Measurements from ENCODE around the gene COL5A2.
A peak's percentile ranks its signal among the peaks of the same experiment; 100 is the strongest.

COL5A2 gene

DNA sequence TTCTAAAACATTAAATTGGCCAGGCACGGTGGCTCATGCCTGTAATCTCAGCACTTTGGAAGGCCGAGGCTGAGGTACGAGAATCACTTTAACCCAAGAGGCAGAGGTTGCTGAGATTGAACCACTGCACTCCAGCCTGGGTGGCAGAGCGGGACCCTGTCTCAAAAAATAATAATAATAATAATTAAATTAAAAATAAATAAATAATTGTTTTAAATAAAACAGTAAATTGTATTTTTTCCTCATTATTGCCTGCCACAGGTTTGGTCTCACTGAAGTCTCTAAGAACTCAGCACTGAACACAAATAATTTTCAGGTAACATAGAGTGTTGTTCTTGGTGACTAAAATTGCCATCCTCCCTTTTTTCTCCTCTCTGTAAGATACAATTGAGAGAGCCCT is 19.8 kb downstream of the COL5A2 start:
- TF ChIP-seq TAF1 (IDR thresholded peaks at IDR 0.05; ENCODE audit: borderline replicate concordance, low read depth, low read length) (no peak), POLR2A (IDR thresholded peaks at IDR 0.05; ENCODE audit: low read depth, low read length) (no peak), POLR2AphosphoS5 (IDR thresholded peaks at IDR 0.05; ENCODE audit: low read depth, low read length) (no peak)
- FAIRE-seq (no peak), DNase-seq (ENCODE audit: insufficient read length) (no peak)

DNA sequence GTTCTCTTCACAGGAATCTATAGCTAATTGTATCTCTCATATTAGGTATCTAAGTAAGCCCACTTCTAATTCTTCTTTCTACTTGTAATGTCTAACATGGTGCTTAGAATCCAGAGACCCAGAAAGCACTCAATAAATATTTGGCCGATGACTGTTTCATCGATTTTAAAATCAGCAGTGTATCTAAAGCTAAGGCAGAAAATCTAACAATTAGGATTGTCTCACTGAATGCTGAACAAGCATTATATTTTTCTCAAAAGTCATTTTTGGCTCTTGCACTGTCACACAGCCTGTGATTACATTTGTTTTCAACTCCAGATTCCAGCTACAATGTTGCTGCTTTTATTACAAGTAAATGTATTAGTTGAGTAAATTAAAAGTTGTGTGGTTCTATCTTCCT is 20.3 kb downstream of the COL5A2 start:
- no peak for DNase-seq (ENCODE audit: insufficient read length)
- no peak for FAIRE-seq
- TF ChIP-seq POLR2A (IDR thresholded peaks at IDR 0.05; ENCODE audit: low read depth, low read length) = no peak

DNA sequence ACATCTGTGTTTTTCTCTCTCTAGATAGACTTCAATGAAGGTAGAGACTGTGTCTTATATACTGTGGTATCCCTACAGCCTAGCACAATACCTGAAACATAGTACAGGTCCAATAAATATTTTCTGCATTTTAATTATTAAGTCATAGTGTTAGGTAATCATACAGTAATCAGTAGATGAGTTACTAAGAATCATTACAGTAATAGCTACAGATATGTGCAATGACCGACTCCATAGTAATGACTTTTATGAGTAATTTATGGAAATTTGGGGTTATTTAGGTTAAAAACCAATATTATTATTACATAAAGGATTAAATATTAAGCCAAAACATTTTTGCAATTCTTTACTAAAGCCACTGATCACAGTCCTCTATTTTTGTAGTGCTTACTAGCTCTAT is 21.6 kb downstream of the COL5A2 start:
- no peak for DNase-seq (ENCODE audit: insufficient read length)
- FAIRE-seq = no peak
- TF ChIP-seq TAF1 (IDR thresholded peaks at IDR 0.05; ENCODE audit: borderline replicate concordance, low read depth, low read length) = no peak
- TF ChIP-seq POLR2AphosphoS5 (IDR thresholded peaks at IDR 0.05; ENCODE audit: low read depth, low read length) = no peak
- no peak for TF ChIP-seq POLR2A (IDR thresholded peaks at IDR 0.05; ENCODE audit: low read depth, low read length)

DNA sequence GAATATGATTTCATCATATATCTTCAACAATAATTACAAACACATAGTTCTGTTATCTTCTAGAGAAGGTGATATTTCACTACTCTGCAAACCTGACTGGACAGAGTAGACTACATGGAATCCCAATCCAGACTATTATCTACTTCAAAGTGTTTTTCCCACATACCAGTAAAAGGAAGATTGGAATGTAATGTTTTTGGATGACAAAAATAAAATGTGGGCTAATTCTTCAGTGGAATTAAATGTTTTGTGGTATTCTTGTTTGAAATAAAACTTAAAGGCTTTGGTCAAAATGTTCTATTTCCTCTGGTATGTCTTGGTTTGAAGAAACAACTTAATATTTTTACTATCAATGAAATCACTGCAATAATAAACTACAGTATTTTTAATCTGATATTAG is 22.1 kb downstream of the COL5A2 start:
- DNase-seq (ENCODE audit: insufficient read length) (no peak), FAIRE-seq (no peak)
- TF ChIP-seq POLR2A (IDR thresholded peaks at IDR 0.05; ENCODE audit: low read depth, low read length) (no peak), TAF1 (IDR thresholded peaks at IDR 0.05; ENCODE audit: borderline replicate concordance, low read depth, low read length) (no peak), POLR2AphosphoS5 (IDR thresholded peaks at IDR 0.05; ENCODE audit: low read depth, low read length) (no peak)

DNA sequence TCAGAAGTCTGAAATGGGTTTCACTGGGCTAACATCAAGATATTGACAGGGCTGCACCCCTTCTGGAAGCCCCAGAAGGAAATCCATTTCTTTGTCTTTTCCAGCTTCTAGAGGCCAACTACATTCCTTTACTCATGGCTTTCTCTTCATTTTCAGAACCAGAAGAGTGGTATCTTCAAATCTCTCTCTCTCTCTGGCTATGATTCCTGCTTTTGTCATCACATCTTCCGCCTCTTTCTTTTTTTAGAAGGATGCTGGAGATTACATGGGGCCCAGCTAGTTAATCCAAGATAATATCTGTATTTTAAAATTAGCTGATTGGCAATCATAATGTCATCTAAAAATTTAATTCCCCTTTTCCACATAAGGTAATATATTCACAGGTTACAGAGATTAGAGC is 23.8 kb downstream of the COL5A2 start:
- TF ChIP-seq POLR2AphosphoS5 (IDR thresholded peaks at IDR 0.05; ENCODE audit: low read depth, low read length) = no peak
- no peak for TF ChIP-seq TAF1 (IDR thresholded peaks at IDR 0.05; ENCODE audit: borderline replicate concordance, low read depth, low read length)
- no peak for TF ChIP-seq POLR2A (IDR thresholded peaks at IDR 0.05; ENCODE audit: low read depth, low read length)
- DNase-seq (ENCODE audit: insufficient read length) = no peak
- no peak for FAIRE-seq

DNA sequence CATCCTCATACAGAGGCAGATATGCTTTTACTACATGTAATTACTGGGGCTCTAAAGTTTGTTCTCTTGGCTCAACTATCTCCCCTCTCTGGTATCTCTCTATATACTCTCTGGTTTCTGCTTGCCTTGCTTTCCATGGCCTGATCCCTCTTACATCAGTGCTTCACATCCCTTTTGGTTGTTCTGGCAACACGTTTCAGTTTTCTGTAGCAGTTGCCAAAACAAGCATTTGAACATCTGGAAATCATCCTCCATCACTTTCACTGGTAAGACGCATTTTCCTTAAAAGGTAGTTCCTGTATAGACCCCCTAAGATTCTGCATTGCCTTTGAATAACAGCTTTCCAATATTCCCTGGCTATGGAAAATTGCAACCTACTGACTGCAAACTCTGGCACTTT is 25.9 kb downstream of the COL5A2 start:
- no peak for TF ChIP-seq POLR2A (IDR thresholded peaks at IDR 0.05; ENCODE audit: low read depth, low read length)
- no peak for TF ChIP-seq POLR2AphosphoS5 (IDR thresholded peaks at IDR 0.05; ENCODE audit: low read depth, low read length)
- no peak for TF ChIP-seq TAF1 (IDR thresholded peaks at IDR 0.05; ENCODE audit: borderline replicate concordance, low read depth, low read length)
- FAIRE-seq = no peak
- no peak for DNase-seq (ENCODE audit: insufficient read length)

DNA sequence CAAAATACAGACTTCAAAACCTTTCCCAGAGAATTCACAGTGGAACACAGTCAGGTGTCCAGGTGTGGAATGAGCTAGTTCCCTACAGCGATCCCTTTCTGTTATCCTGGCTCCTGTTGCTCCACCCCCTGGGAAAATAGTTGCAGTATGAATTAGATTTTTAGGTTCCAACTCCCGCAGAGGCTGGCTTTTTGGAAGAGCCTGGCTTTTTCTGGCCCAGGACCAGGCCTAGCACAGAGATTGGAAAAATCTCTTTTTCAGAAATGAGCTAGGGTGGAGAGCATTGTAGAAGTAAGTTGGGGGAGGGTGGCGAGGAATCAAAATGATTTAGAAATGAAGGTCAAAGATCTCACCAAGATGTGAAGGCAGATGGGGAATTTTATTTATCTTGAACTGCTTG is 27.1 kb downstream of the COL5A2 start:
- DNase-seq (ENCODE audit: insufficient read length) = no peak
- no peak for FAIRE-seq
- no peak for TF ChIP-seq POLR2AphosphoS5 (IDR thresholded peaks at IDR 0.05; ENCODE audit: low read depth, low read length)
- no peak for TF ChIP-seq TAF1 (IDR thresholded peaks at IDR 0.05; ENCODE audit: borderline replicate concordance, low read depth, low read length)
- no peak for TF ChIP-seq POLR2A (IDR thresholded peaks at IDR 0.05; ENCODE audit: low read depth, low read length)

DNA sequence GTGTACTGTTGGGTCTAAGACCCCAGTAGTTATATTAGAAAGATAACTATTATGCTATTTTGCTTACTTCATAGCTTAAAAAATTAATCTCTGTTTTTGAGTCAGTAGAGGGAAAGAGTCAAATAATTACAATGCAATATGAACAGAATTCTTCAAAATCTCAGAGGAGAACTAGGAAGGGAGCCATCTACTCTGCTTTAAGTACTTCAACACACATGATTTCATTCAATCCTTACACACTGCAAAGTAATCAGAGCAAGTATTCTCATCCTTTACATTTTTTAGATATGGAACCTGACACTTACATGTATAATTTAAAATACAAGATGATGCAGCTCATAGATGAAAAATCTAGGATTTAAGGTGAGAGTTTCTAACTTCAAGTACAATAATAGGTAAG is 27.7 kb downstream of the COL5A2 start:
- DNase-seq (ENCODE audit: insufficient read length) = no peak
- peak; percentile 14 for FAIRE-seq
- no peak for TF ChIP-seq POLR2AphosphoS5 (IDR thresholded peaks at IDR 0.05; ENCODE audit: low read depth, low read length)
- no peak for TF ChIP-seq POLR2A (IDR thresholded peaks at IDR 0.05; ENCODE audit: low read depth, low read length)
- TF ChIP-seq TAF1 (IDR thresholded peaks at IDR 0.05; ENCODE audit: borderline replicate concordance, low read depth, low read length) = no peak

DNA sequence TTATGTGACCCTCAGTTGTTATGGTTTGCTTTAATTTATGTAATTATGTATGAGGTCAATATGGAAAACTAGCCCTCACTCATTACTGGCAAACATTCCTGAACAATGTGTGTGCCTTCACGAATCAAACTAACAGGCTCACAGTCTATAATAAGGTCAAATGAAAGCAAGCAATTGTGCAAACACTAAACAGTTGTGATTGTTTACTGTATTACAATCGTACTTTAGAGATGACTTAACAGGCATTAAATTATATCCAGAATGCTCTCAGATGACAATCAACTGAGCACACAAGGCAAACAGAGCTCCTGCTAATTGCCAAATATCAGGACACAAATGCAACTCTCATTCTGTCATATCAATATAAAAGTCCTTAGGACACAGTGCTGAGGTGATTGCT is 29.5 kb downstream of the COL5A2 start:
- DNase-seq (ENCODE audit: insufficient read length) = no peak
- TF ChIP-seq TAF1 (IDR thresholded peaks at IDR 0.05; ENCODE audit: borderline replicate concordance, low read depth, low read length) (no peak), POLR2A (IDR thresholded peaks at IDR 0.05; ENCODE audit: low read depth, low read length) (no peak), POLR2AphosphoS5 (IDR thresholded peaks at IDR 0.05; ENCODE audit: low read depth, low read length) (no peak)
- FAIRE-seq = no peak

DNA sequence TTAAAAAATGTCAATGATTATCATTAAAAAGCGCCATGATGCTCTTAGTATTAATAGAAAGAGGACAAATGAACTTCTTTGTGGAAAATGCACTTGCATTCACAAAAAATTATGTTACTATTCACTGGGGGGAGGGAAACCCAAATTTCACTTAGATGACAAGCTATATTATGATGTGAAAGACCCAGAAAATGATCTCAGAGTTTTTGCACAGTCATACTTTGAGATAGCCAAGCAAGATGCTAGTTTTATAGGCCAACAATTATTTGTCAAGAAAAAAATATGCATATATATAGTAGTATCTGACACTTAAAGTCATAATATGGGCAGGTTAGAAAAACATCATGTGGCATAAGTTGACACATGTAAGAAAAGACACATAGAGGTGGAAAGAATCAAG is 31.6 kb downstream of the COL5A2 start:
- no peak for FAIRE-seq

DNA sequence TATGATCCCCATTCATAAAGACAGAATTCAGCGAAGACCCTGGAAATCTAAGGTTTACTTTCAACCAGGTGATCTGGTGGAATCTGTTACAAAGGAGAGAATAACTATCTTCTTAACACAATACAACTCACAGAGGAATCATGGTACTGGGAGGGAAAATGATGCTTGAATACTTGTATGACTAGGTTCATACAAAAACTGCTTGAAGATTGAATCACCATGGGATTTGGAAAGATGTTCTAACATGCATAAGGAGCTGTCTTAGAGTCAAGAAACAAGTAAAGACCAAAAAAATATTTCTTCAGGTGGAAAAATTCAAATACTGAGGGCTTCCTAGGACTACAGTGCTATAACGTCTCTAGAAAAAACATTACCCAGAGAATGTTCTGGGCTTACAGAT is 32.2 kb downstream of the COL5A2 start:
- TF ChIP-seq TAF1 (IDR thresholded peaks at IDR 0.05; ENCODE audit: borderline replicate concordance, low read depth, low read length) = no peak
- TF ChIP-seq POLR2AphosphoS5 (IDR thresholded peaks at IDR 0.05; ENCODE audit: low read depth, low read length) = no peak
- no peak for TF ChIP-seq POLR2A (IDR thresholded peaks at IDR 0.05; ENCODE audit: low read depth, low read length)
- no peak for DNase-seq (ENCODE audit: insufficient read length)
- no peak for FAIRE-seq

More for the DNA sequence above, 31.6 kb downstream of the COL5A2 start:
- TF ChIP-seq POLR2A (IDR thresholded peaks at IDR 0.05; ENCODE audit: low read depth, low read length) = no peak
- TF ChIP-seq POLR2AphosphoS5 (IDR thresholded peaks at IDR 0.05; ENCODE audit: low read depth, low read length) = no peak
- TF ChIP-seq TAF1 (IDR thresholded peaks at IDR 0.05; ENCODE audit: borderline replicate concordance, low read depth, low read length) = no peak
- no peak for DNase-seq (ENCODE audit: insufficient read length)

DNA sequence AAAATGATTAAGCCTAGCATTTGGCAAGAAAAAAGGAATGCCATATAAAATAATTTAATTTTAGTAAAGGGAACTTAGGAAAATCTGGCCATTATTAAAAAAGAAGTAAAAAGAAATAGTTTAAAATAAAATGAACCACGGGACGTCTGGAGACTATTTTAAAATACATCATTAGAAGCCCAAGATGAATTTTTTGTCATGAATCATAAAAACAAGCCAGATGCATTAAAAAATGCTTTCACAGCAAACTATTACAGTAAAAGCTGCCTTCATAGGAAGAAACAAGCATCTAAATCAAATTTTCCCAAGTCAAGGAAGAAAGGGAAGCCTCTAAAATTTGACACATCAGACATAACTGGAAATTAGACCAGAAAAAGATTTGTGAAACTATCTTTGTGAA is 33.0 kb downstream of the COL5A2 start:
- DNase-seq (ENCODE audit: insufficient read length) = no peak
- no peak for TF ChIP-seq POLR2AphosphoS5 (IDR thresholded peaks at IDR 0.05; ENCODE audit: low read depth, low read length)
- no peak for TF ChIP-seq TAF1 (IDR thresholded peaks at IDR 0.05; ENCODE audit: borderline replicate concordance, low read depth, low read length)
- TF ChIP-seq POLR2A (IDR thresholded peaks at IDR 0.05; ENCODE audit: low read depth, low read length) = no peak
- FAIRE-seq = no peak

DNA sequence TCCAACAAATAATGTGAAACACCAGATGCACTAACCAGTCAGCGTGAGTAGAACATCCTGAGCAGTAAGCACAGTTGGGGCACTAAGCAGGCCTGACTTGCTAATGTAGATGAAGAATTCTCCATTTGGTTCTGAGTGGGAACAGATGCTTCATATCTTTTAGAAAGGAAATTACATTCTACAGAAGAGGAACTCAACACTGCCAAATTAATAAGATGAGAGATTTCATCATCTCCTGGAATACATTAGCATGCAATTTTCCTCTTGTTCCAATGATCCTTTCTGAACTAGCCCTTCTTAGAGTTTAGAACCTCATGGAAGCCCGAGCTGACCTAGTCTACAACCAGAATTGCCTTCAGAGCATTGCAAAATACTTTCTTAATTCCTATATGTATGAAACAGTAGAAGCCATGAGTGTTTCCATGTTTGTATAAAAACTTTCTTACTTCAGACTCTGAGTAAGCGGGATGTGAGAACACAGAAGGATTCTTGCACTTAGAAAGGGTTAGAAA is 34.8 kb downstream of the COL5A2 start:
- no peak for TF ChIP-seq TAF1 (IDR thresholded peaks at IDR 0.05; ENCODE audit: borderline replicate concordance, low read depth, low read length)
- no peak for TF ChIP-seq POLR2AphosphoS5 (IDR thresholded peaks at IDR 0.05; ENCODE audit: low read depth, low read length)
- TF ChIP-seq POLR2A (IDR thresholded peaks at IDR 0.05; ENCODE audit: low read depth, low read length) = no peak
- DNase-seq (ENCODE audit: insufficient read length) (no peak), FAIRE-seq (no peak)

Measured in GM12892 (cell line).